H1 (cell line): Measurements from ENCODE around the gene EXD3. TPM values are rescaled to one million over a fixed set of nuclear protein-coding genes. Genes with fewer than 3 reads are reported as not detected.

Experiments used
- CTCF ChIA-PET: fragments of 300-600 bp; sonication (Branson Sonifier 250); formaldehyde crosslinking; loops from one replicate; lab custom pipeline; 2021; ENCODE audit not compliant: partially characterized antibody; lab: Charles Lee
- POLR2A ChIA-PET: fragments of 300-600 bp; sonication (Branson Sonifier 250); formaldehyde crosslinking; loops from one replicate; lab custom pipeline; 2021; ENCODE audit warnings: inconsistent platforms; ENCODE audit not compliant: partially characterized antibody; lab: Charles Lee
- DNase-seq, 2 experiments: peaks; one replicate each; pipeline versions ENCODE4 v3.0.0 to v3.0.0-alpha.2; 2010 to 2022; ENCODE audit warnings: low spot score in 2 of 2, low read depth in 1 of 2, mixed read lengths in 1 of 2
- FAIRE-seq: peaks from 2 replicates; lab custom pipeline; 2011; peaks lifted over from hg19 to GRCh38; lab: Jason Lieb, UNC
- H2AFZ ChIP-seq: 2 replicates; pipeline ENCODE4 v1.8.1; 2012; ENCODE audit warnings: low read length, inconsistent platforms
- H2AK5ac ChIP-seq: 2 replicates; pipeline ENCODE4 v1.6.1; 2013; ENCODE audit warnings: low read depth, low read length
- H2BK120ac ChIP-seq: replicated peaks from 2 replicates; pipeline ENCODE3; 2013; ENCODE audit warnings: low read depth, low read length, inconsistent platforms
- H2BK12ac ChIP-seq: 2 replicates; pipeline ENCODE4 v1.6.1; 2013; ENCODE audit warnings: low read depth, low read length
- H2BK15ac ChIP-seq: 2 replicates; pipeline ENCODE4 v1.6.1; 2013; ENCODE audit warnings: low read length
- H2BK20ac ChIP-seq: 2 replicates; pipeline ENCODE4 v1.6.1; 2013; ENCODE audit warnings: low read length
- H2BK5ac ChIP-seq: 2 replicates; pipeline ENCODE4 v1.6.1; 2013; ENCODE audit warnings: low read depth, low read length
- H3K14ac ChIP-seq: 2 replicates; pipeline ENCODE4 v1.6.1; 2013; ENCODE audit warnings: inconsistent platforms; ENCODE audit not compliant: insufficient read length
- H3K18ac ChIP-seq: 2 replicates; pipeline ENCODE4 v1.6.1; 2013; ENCODE audit warnings: low read length; ENCODE audit errors: extremely low read depth
- H3K23ac ChIP-seq: 2 replicates; pipeline ENCODE4 v1.6.1; 2013; ENCODE audit warnings: inconsistent platforms; ENCODE audit not compliant: insufficient read length
- H3K23me2 ChIP-seq: 2 replicates; pipeline ENCODE4 v1.6.1; 2013; ENCODE audit warnings: low read depth, low read length
- H3K27ac ChIP-seq: 2 replicates; pipeline ENCODE4 v1.6.1; 2011; ENCODE audit warnings: low read depth, low read length, inconsistent platforms
- H3K27me3 ChIP-seq, 4 experiments: replicated peaks in 1 of 4; 1 replicate in 1 of 4; 2 replicates in 3 of 4; pipeline versions ENCODE4 v1.6.1 to v1.8.1; 2011 to 2013; ENCODE audit warnings: low read length in 3 of 4, mild to moderate bottlenecking in 3 of 4, inconsistent platforms in 2 of 4, mixed read lengths in 2 of 4, moderate library complexity in 1 of 4; ENCODE audit not compliant: control insufficient read depth in 3 of 4, insufficient read depth in 3 of 4; ENCODE audit errors: extremely low read depth in 1 of 4
- H3K36me3 ChIP-seq, 4 experiments: 2 replicates each; pipeline versions ENCODE4 v1.6.1 to v1.8.1; 2011 to 2013; ENCODE audit warnings: mild to moderate bottlenecking in 4 of 4, low read length in 3 of 4, moderate library complexity in 2 of 4, control low read depth in 1 of 4, inconsistent platforms in 1 of 4; ENCODE audit not compliant: insufficient read depth in 4 of 4, control insufficient read depth in 2 of 4
- H3K4ac ChIP-seq: replicated peaks from 2 replicates; pipeline ENCODE3; 2013; ENCODE audit warnings: low read length, low read depth, mixed read lengths, inconsistent platforms; ENCODE audit not compliant: insufficient read length
- H3K4me1 ChIP-seq, 4 experiments: replicated peaks in 1 of 4; 1 replicate in 1 of 4; 2 replicates in 3 of 4; pipeline versions ENCODE4 v1.6.1 to v1.8.1; 2011 to 2013; ENCODE audit warnings: low read length in 3 of 4, inconsistent platforms in 2 of 4, mixed read lengths in 1 of 4; ENCODE audit not compliant: insufficient read depth in 4 of 4, control insufficient read depth in 3 of 4
- H3K4me2 ChIP-seq, 2 experiments: 2 replicates each; pipeline versions ENCODE4 v1.6.1 to v1.8.1; 2011 to 2013; ENCODE audit warnings: low read depth in 2 of 2, low read length in 2 of 2, control low read depth in 1 of 2, inconsistent platforms in 1 of 2, mild to moderate bottlenecking in 1 of 2; ENCODE audit not compliant: insufficient read depth in 1 of 2
- H3K4me3 ChIP-seq, 4 experiments: fragments of 200-600, 300-600 bp in 1 of 4; sonication (generic), shearing (Covaris generic), sonication (Bioruptor Twin) in 1 of 4; 2 replicates each; pipeline versions ENCODE4 v1.5.1 to v1.8.1; 2011 to 2016; ENCODE audit warnings: low read length in 4 of 4, low read depth in 3 of 4, control low read depth in 2 of 4, inconsistent platforms in 2 of 4, mild to moderate bottlenecking in 2 of 4, mixed read lengths in 1 of 4, moderate library complexity in 1 of 4; ENCODE audit not compliant: insufficient read depth in 2 of 4; ENCODE audit errors: extremely low read depth in 1 of 4
- H3K56ac ChIP-seq: replicated peaks from 2 replicates; pipeline ENCODE3; 2013; ENCODE audit warnings: low read depth, mild to moderate bottlenecking, mixed read lengths, low read length, inconsistent platforms; ENCODE audit not compliant: insufficient read length
- H3K79me1 ChIP-seq: 2 replicates; pipeline ENCODE4 v1.6.1; 2013; ENCODE audit warnings: low read depth, low read length, control low read depth
- H3K79me2 ChIP-seq, 2 experiments: 2 replicates each; pipeline versions ENCODE4 v1.6.1 to v1.8.1; 2012 to 2013; ENCODE audit warnings: low read length in 2 of 2, mild to moderate bottlenecking in 2 of 2, inconsistent platforms in 1 of 2; ENCODE audit not compliant: insufficient read depth in 2 of 2, control insufficient read depth in 1 of 2
- H3K9ac ChIP-seq, 4 experiments: replicated peaks in 1 of 4; 1 replicate in 1 of 4; 2 replicates in 3 of 4; pipeline versions ENCODE4 v1.6.1 to v1.8.1; 2011 to 2013; ENCODE audit warnings: low read depth in 3 of 4, low read length in 3 of 4, control low read depth in 2 of 4, mild to moderate bottlenecking in 2 of 4, moderate library complexity in 2 of 4, inconsistent platforms in 1 of 4; ENCODE audit errors: extremely low read depth in 1 of 4
- H3K9me3 ChIP-seq, 2 experiments: 2 replicates each; pipeline versions ENCODE4 v1.6.1 to v1.8.1; 2012 to 2013; ENCODE audit warnings: mild to moderate bottlenecking in 2 of 2, moderate library complexity in 2 of 2, control low read depth in 1 of 2, inconsistent platforms in 1 of 2, low read depth in 1 of 2, low read length in 1 of 2, mixed read lengths in 1 of 2; ENCODE audit not compliant: insufficient read depth in 2 of 2
- H4K20me1 ChIP-seq, 2 experiments: replicated peaks in 1 of 2; 2 replicates each; pipeline versions ENCODE3 to v1.8.1; 2011 to 2013; ENCODE audit warnings: inconsistent platforms in 2 of 2, low read length in 2 of 2, mild to moderate bottlenecking in 1 of 2; ENCODE audit not compliant: insufficient read depth in 2 of 2, control insufficient read depth in 1 of 2
- H4K5ac ChIP-seq: 2 replicates; pipeline ENCODE4 v1.6.1; 2013; ENCODE audit warnings: low read length, low read depth, mixed read lengths, inconsistent platforms; ENCODE audit not compliant: insufficient read length
- H4K8ac ChIP-seq: 2 replicates; pipeline ENCODE4 v1.8.0; 2013; ENCODE audit warnings: mild to moderate bottlenecking, moderate library complexity, low read length, inconsistent platforms; ENCODE audit not compliant: insufficient read depth; ENCODE audit errors: extremely low read depth
- H4K91ac ChIP-seq: replicated peaks from 2 replicates; pipeline ENCODE3; 2013; ENCODE audit warnings: low read length, mixed read lengths, inconsistent platforms; ENCODE audit not compliant: insufficient read length
- GABPA ChIP-seq: IDR thresholded peaks from 2 replicates; pipeline ENCODE4 v1.6.1; 2011; ENCODE audit warnings: mild to moderate bottlenecking, low read length, moderate library complexity, borderline replicate concordance; ENCODE audit not compliant: insufficient read depth
- MAFK ChIP-seq: IDR thresholded peaks from 2 replicates; pipeline ENCODE4 v1.6.1; 2012; ENCODE audit warnings: low read depth, mild to moderate bottlenecking, improper control_type of control experiment, low read length
- RFX5 ChIP-seq: IDR thresholded peaks from 2 replicates; pipeline ENCODE4 v1.6.1; 2011; ENCODE audit warnings: low read depth, low read length, improper control_type of control experiment, borderline replicate concordance
- SUZ12 ChIP-seq: fragments of 200-600 bp; sonication (generic); IDR thresholded peaks from 2 replicates; pipeline ENCODE4 v1.6.1; 2012; ENCODE audit warnings: mild to moderate bottlenecking, inconsistent platforms, low read length, moderate library complexity, mixed read lengths
- TAF7 ChIP-seq: optimal IDR thresholded peaks from 2 replicates; pipeline ENCODE3; 2011; ENCODE audit warnings: low read depth, mild to moderate bottlenecking, inconsistent platforms, low read length, moderate library complexity, borderline replicate concordance
- WGBS, 2 experiments: shearing (Covaris generic) in 1 of 2; methylation state at CpG; one replicate each; pipeline versions ENCODE4 v1.1.6 to v1.1.7; 2013 to 2015; ENCODE audit warnings: low lambda C conversion rate in 2 of 2, mixed read lengths in 2 of 2, inconsistent platforms in 1 of 2, low coverage in 1 of 2, missing lambda C conversion rate in 1 of 2; ENCODE audit not compliant: insufficient replicate concordance in 2 of 2, insufficient coverage in 1 of 2, insufficient read length in 1 of 2; ENCODE audit errors: extremely low coverage in 1 of 2, missing lambda C conversion rate in 1 of 2; 5-methylcytosine and 5-hydroxymethylcytosine counted together
- polyA plus RNA-seq, 7 experiments: library from polyadenylated mRNA; depleted of rRNA in 3 of 7; stranded (reverse) in 5 of 7; unstranded in 2 of 7; fragments of >200 nt in 5 of 7; fragments of 200-250 nt in 2 of 7; gene quantifications; 1 replicate in 5 of 7; 2 replicates in 1 of 7; 4 replicates in 1 of 7; pipeline versions ENCODE4 v1.2.1 to v1.2.3, GENCODE V29; 2011 to 2013; ENCODE audit warnings: missing spikeins in 2 of 7, mixed read lengths in 2 of 7
- total RNA-seq: library from RNA; stranded (reverse); fragmentation: NEBNext Ultra II Directional; extraction: Animal tissue kit (Norgen Biotek cat#: 25700); gene quantifications from 2 replicates; pipeline ENCODE4 v1.2.1, GENCODE V29; 2021
- TF ChIP-seq, protein P1 (sequence below): IDR thresholded peaks from 2 replicates; pipeline ENCODE4 v1.6.1; 2011; ENCODE audit warnings: low read depth, mild to moderate bottlenecking, low read length; ENCODE audit not compliant: insufficient read depth
- TF ChIP-seq, protein P2 (sequence below): IDR thresholded peaks from 2 replicates; pipeline ENCODE4 v1.6.1; 2012; ENCODE audit warnings: inconsistent platforms

Gene EXD3
- total and polyA plus RNA-seq, 2 of the 8 experiments (the other 6 are each of a cell fraction or from before 2014, with no cell fraction given): 7.2 to 9.4 TPM

DNA sequence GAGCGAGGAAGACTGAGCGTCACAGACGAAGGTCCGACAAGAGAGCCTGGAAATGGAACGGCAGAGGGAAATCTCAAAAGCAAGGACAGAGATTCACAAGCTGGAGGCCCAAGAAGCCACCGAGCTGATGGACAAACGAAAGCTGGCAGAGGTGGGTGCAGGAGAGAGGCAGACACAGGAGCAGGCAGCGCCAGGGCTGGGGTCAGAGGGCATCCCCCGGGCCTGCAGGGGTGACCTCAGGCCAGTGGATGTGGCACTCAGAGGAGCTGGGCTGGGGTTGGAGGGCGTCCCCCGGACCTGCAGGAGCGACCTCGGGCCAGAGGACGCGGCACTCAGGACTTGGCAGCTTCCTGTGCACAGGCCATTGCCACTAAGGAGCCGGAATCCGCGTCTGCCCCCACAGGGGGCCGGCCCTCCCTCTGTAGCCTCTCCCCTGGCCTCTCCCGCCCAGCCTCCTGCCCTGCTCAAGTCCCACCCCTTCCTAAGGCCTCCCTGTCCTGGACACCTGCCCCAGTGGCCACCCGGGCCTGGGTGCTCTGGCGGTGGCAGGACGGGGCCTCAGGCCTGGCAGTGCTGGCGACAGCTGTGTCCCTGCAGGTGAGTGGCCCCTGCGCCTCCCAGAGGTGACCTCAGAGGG, 40.4 kb downstream of the EXD3 start:
- Histone ChIP-seq H2AK5ac (no peak overlapping the region), H3K9ac (no peak overlapping the region), H3K79me2 (no peaks in the 10 kb centered on the region), H3K23me2 (no peaks in the 10 kb centered on the region), H3K4me3 (no peak overlapping the region), H2BK20ac (no peak overlapping the region), H3K4me1 (no peaks in the 10 kb centered on the region; a peak in 1 of 7 replicates), H3K36me3 (no peaks in the 10 kb centered on the region), H3K56ac (no peak overlapping the region), H2BK5ac (no peak overlapping the region), H4K20me1 (peaks cover 0 to 1% of the 10 kb centered on the region in 2 experiments), H4K8ac (peak overlapping the region; percentile 79), H4K5ac (no peak overlapping the region), H3K4me2 (no peak overlapping the region), H3K27me3 (no peaks in the 10 kb centered on the region), H2BK15ac (no peak overlapping the region), H3K27ac (no peak overlapping the region), H3K23ac (no peak overlapping the region), H3K14ac (no peak overlapping the region), H3K18ac (no peak overlapping the region), H3K4ac (no peak overlapping the region), H4K91ac (no peak overlapping the region), H2BK120ac (no peak overlapping the region), H2AFZ (no peak overlapping the region), H3K9me3 (no peaks in the 10 kb centered on the region), H2BK12ac (no peak overlapping the region), H3K79me1 (no peaks in the 10 kb centered on the region)
- FAIRE-seq: no peak
- peak in 1 of 2 experiments; percentile 55 for DNase-seq
- ChIA-PET POLR2A (interaction anchor here (0.6 to 1.1 kb wide), 4 partner anchors 10 to 80 kb away, joined by 3 to 4 read pairs (median 4); partner anchors contain the start of gene NRARP), CTCF (interaction anchor here (0.7 to 1.9 kb wide), 6 partner anchors 11 to 96 kb away, joined by 3 to 9 read pairs (median 3); no protein-coding TSS in a partner anchor)
- TF ChIP-seq TAF7 (no peak), RFX5 (no peak), GABPA (0 out of 2 replicates have a peak, but pooled peaks have one; percentile 19), MAFK (no peak), SUZ12 (no peak)
- TF ChIP-seq, protein P1, sequence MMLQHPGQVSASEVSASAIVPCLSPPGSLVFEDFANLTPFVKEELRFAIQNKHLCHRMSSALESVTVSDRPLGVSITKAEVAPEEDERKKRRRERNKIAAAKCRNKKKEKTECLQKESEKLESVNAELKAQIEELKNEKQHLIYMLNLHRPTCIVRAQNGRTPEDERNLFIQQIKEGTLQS: no peak
- TF ChIP-seq, protein P2, sequence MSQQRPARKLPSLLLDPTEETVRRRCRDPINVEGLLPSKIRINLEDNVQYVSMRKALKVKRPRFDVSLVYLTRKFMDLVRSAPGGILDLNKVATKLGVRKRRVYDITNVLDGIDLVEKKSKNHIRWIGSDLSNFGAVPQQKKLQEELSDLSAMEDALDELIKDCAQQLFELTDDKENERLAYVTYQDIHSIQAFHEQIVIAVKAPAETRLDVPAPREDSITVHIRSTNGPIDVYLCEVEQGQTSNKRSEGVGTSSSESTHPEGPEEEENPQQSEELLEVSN: no peak
- 90% methylated on average over 20 of the region's 25 CpGs; no CpG with 5 or more reads in 1 of the 2 experiments for WGBS, 2 experiments
